EL (cell line): ENCODE results near the gene COQ9.
"Not testable (repeated sequence)": the region's sequence is repeated elsewhere in the genome, so short reads cannot be mapped to it uniquely, and the experiment has no call there.

ENCODE experiments used
- DNase-seq: peaks from one replicate; pipeline ENCODE4 v3.0.0-alpha.2; 2016

The COQ9 gene, protein sequence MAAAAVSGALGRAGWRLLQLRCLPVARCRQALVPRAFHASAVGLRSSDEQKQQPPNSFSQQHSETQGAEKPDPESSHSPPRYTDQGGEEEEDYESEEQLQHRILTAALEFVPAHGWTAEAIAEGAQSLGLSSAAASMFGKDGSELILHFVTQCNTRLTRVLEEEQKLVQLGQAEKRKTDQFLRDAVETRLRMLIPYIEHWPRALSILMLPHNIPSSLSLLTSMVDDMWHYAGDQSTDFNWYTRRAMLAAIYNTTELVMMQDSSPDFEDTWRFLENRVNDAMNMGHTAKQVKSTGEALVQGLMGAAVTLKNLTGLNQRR

DNA sequence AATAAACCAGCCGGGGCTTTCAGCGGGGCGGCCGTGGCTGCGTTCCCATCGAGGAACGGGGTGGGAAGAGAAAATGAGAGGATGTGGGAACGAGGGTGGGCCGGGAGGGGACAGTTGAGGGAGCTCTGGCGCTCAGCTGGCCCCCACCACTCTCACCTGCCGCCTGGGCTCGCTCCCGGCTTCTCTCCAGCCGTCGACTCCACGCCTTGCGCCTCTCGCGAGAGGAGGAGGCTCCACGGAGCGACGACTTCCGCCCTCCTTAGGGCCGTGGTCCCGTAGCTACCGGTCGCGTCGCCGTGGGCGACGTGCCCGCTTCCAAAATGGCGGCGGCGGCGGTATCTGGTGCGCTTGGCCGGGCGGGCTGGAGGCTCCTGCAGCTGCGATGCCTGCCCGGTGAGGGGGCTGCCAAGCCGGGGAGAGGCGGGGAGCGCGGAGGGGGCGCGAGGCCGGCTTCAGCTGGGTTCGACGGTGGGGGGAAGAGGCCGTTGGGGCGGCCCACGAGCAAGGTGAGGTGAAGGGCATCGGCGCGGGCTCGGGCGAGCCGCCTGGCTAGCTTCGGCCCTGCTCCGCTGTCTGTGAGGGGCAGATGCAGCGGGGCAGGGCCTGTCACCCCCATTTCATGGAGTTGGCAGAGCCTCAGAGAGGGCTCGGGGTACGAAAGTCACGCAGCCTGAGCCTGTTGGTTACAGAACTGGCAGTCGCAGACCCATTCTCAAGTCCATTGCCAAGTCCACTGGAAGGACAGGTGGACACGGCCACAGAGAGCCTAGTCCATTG lies at the start of gene COQ9, which contains the start of gene CIAPIN1:
TSS of gene COQ9 (plus strand) at position 294 of the 777 bp plus-strand sequence. CDS start at position 321, 27 bp downstream.
TSS of gene CIAPIN1 (minus strand) at position 200 of the 777 bp plus-strand sequence. CDS start 6,457 bp downstream, outside the sequence.
- peak; percentile 92 for DNase-seq

DNA sequence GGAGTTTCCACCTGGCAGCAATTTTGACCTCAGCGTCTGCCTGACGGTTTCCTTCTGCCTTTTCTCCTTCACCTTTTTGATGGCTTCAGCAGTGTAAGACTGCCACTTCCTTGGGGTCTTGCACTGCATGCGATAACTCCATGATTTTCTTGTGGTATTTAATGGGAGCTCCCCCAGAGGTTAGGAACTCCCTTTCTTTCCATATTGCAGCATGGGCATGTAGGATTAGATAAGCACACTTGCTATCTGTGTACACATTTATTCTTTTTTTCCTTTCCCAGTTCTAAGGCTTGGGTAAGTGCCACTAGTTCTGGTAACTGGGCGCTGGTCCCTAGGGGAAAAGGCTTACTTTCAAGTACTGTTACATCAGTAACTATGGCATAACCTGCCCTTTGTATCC lies 49.8 kb upstream of the COQ9 start:
- DNase-seq = not testable (repeated sequence)

DNA sequence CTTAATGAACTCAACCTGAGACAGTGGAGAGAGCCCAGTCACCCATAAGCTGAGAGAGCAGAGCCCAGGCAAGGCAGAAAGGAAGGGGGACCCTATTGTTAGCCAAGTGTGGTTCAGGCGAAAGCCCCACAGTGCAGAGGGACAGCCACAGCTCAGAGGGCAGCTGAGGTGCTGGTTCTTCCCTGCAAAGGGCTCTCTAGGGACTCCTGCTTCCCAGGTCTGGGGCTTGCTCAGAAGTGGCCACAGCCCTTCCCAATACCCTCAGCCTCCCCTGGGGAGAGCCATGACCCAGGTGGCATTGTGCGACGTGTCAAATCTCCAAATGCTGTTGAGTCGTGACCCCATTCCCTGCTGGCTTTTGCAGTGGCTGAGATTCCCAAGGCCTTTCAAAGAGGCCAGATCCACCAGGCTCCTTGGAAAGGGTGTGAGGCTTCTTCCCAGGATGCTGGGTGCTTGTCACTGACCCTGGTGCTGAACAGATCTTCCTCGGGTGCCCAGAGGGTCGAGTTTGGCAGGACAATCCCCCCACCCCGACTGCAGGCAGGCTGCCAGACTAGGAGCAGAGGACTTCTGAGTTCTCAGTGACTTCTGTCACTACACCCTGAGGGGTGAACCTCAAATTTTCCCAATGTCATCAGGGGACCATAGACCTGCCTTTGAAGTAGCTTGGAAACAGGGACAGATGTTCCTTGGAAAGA lies 45.2 kb upstream of the COQ9 start:
- no peak for DNase-seq

DNA sequence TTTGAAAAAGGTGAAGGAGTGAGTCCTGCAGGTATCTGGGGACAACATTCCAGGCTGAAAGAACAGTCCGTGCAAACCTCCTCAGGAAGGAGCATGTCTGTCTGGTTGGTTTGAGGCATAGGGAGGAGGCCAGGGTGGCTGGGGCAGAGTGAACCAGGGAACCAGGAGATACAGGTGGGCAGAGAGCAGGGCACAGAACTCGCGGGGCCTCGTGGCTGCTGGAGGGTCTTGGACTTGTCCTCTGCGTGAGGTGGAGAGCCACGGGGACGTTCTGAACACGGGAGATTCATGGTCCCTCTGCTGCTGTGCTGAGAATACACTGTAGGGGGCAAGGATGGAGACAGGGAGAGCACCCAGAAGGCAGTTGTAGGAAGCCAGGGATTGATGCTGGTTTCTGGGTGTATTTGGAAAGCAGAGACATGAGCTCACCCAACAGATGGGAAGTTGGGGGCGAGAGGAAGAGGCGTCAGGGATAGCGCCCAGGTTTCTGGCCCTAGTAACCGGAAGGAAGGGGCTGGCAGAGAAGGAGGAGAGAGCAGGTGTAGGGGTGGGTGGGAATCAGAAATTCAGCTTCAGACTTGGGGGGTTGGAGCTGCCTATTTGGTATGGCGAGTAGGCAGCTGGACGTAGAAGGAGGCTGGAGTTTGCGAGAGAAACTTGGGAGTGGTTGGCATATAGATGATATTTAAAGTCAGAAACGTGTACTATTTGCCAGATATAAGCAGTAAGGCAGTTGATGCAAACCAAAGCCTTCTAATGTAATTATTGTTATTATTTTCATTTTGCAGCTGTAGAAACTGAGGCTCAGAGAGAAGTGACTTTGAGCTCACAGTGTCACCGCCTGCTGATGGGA lies 43.1 kb upstream of the COQ9 start, which contains the start of gene CCL17:
TSS of gene CCL17 (plus strand) at position 803 of the 853 bp plus-strand sequence. CDS start 9,166 bp downstream, outside the sequence.
- DNase-seq = no peak

DNA sequence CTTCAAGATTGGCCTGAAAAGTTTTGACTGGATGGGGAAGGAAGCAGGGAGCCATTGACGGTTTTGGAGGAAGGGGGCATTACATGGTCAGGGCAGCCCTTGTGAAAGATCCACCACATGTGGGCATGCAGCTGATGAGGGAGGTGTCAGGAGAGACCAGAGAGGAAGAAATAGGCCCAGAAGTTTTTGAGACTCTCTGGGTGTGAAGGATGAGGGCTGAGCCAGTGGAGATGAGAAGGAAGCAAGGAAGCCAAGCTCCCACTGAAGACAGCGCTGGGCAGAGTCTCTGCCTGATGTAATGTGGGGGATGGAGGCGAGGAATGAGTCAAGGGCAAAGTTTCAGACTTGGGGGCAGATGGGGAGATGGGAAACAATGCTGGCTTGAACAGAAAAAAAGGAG lies 42.2 kb upstream of the COQ9 start:
- no peak for DNase-seq

DNA sequence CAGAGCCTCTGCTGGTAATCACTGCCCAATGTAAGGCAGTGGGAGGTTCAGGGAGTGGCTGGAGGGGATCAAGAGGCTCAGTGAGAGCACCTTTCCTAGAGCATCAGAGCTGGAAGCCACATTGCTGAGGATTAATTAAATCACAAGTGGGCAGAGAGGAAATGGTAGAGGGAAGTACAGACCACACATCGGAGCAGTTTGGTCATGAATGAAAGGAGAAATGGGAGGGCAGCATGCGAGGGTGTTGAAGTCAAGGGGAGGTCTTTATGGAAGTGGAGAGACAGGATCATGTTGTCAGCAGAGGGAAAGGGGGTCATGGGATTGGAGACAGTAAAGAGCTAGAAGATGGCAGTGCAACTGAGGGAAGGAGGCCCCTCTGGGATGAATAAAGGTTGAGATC lies 40.4 kb upstream of the COQ9 start:
- no peak for DNase-seq

DNA sequence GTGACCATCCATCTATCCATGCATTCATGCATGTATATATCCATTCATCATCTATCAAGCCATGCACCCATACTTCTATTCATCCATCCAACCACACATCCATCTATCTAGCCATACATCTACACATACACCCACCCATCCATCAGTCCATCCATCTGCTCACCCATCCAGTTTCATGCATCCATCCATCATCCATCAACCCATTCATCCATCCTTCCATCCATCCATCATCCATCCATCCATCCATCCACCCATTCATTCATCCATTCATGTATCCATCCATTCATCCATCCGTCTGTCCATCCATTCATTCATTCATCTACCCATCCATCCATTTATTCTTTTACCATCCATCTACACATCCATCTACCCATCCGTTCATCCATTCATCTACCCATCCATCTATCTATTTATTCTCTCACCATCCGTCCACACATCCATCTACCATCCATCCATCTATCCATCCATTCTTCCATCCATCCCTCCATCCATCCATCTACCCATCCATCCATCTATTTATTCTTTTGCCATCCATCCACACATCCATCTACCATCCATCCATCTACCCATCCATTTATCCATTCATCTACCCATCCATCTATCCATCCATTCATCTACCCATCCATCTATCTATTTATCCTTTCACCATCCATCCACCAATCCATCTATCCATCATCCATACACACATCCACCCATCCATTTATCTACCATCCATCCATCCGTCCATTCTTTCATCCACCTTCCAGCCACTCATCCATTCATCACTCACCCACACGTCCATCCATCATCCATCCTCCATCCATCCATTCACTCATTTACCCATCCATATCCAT lies 39.5 kb upstream of the COQ9 start:
- no peak for DNase-seq

DNA sequence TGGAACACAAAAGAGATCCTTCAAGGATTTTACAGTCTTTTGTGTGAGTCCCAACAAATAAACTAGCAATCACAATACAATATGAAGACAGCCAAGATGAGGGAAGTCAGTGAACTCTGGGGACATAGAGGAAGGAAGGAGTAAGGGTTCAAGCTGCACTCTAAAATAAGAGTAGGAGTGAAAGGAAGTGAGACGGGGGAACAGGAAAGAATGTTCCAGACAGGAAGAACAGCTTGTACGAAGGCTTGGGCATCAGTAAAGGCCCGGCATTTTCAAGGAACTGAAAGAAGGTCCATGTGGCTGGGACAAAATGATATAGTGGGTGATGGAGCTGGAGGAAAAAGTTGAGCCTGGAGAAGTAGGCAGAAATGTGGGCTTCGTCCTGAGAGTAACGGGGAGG lies 38.2 kb upstream of the COQ9 start:
- DNase-seq = no peak

DNA sequence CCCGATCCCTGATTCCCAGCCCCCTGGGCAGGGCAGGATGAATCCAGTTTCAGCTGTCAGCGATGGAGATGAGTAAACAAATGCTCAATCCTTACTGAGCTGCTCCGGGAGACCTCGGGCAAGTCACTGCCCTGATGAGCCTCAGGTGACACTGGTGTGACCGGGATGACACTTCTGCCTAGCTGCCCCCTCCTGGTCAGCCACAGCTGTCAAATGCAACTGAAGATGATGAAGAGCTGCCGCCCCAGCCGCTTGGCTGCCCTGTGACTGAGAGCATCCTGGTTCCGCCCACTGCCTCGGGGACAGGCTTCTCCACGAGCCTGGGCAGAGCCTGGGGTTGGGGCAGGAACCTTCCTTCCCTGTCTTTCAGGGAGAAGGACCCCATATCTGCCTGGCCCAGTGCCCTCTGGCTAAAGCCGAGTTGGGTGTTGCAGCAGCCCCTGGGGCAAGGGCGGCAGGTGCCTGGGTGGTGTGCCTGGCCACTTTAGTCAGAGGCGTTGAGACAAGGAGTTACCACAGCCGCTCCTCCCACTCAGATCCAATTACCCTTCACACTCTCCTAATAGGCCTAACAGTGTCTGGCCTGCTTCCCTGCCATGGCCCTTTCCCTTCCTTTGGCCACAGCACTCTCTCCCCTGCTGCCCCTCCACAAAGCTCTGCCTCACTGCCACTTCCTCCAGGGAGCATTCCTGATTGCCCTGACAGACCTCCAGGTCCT lies 37.2 kb upstream of the COQ9 start:
- no peak for DNase-seq

DNA sequence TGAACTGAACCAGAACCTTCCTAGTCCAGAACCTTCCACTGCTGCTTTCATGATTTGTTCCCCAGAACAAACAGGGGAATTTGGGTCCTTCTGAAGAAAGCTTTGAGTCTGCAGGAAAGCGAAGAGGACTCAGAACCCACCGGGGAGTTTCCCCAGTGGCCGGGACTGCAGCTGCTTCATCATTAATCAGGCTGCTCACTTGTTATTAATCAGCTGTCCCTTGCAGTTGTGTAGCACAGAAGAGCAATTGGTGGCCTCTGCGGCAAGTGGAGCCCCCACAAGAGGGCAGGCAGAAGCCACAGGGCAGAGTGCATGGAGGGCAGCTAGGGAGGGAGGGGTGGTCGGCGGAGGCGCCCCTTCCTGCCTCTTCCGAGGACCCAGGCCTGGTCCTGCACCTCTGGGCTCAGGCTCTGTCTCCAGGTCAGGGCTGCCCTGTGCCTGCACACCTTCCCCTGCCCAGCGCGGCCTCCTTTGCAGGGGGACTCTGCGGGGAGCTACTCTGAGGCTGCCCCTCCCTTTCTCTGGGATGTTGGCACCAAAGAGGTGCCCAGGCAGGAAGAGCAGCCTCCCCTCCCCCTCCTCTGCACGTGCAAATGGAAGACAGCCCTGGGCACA lies 35.8 kb upstream of the COQ9 start:
- DNase-seq = no peak

DNA sequence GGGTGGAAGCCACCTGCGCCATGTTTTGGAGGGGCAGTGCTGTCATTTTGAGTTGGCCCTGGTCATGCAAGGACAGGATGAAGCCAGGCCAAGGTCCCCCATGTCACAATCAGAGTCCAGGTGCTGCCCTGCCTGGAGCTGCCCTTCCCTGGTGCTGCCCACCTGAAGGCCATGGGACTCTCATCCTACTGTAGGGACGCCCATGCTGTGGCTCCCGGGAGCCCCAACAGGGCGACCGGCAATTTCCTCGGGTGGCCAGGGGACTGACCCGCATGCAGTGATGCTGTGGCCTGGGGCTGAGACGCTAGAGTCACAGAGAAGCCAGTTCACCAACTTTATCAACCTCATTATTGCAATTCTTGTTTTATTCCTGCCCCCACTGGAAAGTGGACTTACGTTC lies 34.7 kb upstream of the COQ9 start:
- no peak for DNase-seq

DNA sequence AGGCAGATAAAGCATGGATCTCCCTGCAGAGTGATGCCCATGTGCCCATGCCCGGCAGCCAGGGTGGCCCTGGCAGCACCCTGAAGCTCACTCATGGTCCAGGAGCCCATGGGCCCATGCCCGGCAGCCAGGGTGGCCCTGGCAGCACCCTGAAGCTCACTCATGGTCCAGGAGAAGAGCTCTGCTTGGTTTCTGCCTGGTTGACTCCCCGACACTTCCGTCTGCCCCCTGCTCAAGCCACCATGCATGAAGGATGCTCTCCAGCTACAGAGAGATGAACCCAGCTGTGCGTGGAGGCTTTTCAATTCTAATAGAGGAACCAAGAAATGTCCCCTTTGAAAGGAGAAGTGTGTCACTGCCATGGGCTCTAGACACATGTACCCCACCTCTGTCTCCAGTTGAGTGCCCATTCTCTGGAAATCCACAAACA lies 34.0 kb upstream of the COQ9 start:
- no peak for DNase-seq

DNA sequence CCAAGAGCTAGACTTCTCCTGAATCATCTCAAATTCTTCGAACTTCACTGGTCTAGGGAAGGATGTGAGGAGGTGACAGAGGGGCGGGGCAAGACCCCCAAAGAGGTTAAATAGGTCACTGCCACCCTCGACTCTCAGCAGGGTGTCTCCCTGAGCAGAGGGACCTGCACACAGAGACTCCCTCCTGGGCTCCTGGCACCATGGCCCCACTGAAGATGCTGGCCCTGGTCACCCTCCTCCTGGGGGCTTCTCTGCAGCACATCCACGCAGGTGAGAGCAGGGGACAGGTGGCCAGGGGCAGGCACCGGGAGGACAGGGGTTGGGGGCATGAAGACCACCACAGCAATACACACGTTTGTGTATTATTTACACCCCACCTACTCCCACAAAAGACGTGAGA lies 33.5 kb upstream of the COQ9 start:
- no peak for DNase-seq

DNA sequence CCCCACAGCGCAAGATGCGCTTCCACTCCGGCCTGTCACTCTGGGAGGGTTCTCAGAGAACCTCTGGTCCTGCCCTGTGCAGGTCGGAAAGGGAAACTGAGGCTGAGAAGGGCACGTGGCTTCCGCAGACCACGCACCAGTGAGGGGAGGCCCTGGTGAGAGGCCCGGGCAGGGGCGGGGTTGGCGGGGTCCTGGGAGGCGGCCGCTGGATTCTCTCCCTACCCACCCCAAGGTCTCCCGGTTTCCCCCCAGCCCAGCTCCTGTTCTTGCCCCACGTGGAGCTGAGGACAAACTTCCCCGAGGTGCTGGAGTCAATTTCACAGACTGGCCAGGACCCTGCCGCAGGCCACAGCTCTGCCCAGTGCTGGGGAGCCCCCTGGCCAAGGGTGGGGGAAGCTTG lies 31.2 kb upstream of the COQ9 start:
- no peak for DNase-seq

DNA sequence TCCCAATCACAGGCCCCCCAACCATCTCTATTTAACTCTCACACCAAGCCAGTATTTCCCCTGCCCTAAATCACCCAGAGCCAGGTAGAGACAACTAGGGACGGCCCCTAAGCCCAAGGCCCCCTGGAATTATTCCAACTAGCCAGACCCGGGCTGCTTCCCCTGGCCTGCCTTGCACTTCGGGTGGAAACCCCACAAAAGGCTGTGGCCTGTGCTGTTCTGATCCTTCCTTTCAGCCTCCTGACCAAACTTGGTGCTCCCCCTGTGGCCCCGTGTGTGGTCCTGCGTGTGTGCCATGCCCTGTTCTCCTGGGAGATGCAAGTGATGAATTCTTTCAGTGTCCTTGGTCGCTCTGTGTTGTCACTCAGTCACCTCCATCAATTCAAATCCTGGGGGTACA lies 27.8 kb upstream of the COQ9 start:
- no peak for DNase-seq

DNA sequence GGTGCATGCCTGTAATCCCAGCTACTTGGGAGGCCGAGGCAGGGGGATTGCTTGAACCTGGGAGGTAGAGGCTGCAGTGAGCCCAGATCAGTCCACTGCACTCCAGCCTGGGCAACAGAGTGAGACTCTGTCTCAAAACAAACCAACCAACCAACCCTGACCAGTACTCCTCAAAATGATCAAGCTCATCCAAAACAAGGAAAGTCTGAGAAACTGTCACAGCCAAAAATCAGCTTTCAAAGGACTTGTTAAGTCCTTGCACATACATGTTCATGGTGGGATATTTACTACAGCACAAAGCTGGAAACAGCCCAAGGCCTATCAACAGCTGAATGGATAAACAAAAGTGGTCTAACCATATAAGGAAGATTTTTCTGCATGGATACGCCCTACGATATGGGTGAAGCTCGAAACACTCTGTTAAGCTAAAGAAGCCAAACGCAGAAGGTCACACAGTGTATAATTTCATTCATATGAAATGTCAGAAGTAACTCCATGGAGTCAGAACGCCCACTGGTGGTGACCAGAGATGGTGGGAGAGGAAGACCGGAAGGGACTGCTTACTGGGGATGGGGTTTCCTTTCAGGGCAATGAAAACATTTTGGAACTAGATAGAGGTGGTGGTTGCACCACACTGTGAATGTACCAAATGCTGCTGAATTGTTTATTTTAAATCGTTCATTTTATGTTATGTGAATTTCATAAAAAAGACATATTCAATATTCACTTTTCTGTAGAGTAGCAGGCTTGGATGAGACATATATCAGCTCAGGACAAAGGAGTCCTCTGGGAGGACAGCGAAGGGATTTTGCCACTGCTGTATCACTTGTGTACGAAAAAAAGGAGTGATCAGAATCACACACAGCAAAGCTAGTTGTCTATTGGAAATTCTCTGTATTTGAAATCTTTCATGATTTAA lies 25.0 kb upstream of the COQ9 start:
- DNase-seq = peak; percentile 71

DNA sequence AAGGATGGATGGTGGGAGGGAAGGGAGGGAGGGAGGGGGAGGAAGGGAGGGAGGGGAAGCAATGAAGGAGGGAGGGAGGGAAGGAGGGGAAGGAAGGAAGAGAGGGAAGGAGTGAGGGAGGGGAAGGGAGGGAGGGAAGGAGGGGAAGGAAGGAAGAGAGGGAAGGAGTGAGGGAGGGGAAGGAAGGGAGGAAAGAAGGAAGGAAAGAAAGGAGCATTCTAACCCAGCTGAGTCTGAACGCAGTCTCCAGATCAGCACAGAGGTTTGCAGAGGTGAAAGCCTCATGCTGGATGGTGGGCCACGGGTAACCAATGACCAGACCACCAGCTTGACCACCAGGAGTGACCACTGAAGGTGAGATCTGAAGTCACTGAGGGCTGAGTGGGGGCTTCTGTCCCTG lies 24.1 kb upstream of the COQ9 start:
- DNase-seq = no peak

DNA sequence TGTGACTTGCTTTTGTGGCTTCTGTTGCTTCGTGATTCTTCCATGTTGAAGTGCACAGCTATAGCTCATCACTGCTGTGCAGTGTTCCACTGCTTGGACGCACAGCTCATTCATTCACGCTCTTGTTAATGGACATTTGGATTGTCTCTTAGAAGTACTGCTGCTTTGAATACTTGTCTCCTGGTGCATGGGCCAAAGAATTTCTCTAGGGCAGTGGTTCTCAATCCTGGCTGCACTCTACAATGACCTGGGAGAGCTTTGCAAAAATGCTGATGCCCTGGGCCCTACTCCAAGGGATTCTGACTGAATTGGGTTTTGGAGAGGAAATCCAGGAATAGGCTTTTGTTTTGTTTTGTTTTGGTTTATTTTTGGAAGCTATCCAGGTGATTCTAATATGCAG lies 22.7 kb upstream of the COQ9 start:
- no peak for DNase-seq

DNA sequence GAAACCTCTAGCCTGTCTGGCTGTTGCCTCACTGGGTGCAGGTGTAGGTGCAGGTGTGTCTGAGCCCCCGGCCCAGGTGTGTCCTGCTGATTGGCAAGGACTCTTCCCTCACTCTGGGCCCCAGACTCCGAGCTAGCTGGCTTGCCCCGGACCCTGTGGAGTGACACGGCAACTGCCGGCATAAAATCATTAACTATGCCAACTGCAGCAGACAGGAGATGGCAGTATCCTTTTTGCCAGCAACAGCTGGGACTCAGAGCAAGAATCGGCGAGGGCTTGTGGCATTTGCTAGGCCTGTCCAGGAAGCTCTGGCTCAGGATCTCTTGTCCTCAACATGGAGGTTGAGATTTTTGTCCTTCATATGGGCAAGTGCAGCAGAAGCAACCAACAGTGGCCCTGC lies 20.9 kb upstream of the COQ9 start:
- no peak for DNase-seq
